Endodermal cell (in vitro differentiated cells): ENCODE results near the gene ZNF785. TPM values are rescaled to one million over a fixed set of nuclear protein-coding genes. Genes with fewer than 3 reads are reported as not detected.

Experiments used
- DNase-seq: peaks from one replicate; pipeline ENCODE4 v3.0.0-alpha.2; 2017
- H3K27ac ChIP-seq: 2 replicates; pipeline ENCODE4 v1.5.1; 2013; ENCODE audit warnings: mild to moderate bottlenecking, low read depth, low read length, moderate library complexity
- H3K27me3 ChIP-seq: 2 replicates; pipeline ENCODE4 v1.6.1; 2013; ENCODE audit warnings: mild to moderate bottlenecking, low read length, moderate library complexity; ENCODE audit not compliant: insufficient read depth, control insufficient read depth, poor library complexity, severe bottlenecking
- H3K36me3 ChIP-seq: 2 replicates; pipeline ENCODE4 v1.7.0; 2013; ENCODE audit warnings: mild to moderate bottlenecking, low read length, moderate library complexity; ENCODE audit not compliant: control insufficient read depth, insufficient read depth
- H3K4me1 ChIP-seq: one replicate; pipeline ENCODE4 v1.7.0; 2013; ENCODE audit warnings: low read length; ENCODE audit not compliant: control insufficient read depth, insufficient read depth
- H3K4me3 ChIP-seq: 2 replicates; pipeline ENCODE4 v1.5.1; 2013; ENCODE audit warnings: mild to moderate bottlenecking, low read length, moderate library complexity
- H3K9ac ChIP-seq: 2 replicates; pipeline ENCODE4 v1.6.1; 2013; ENCODE audit warnings: mild to moderate bottlenecking, low read length, moderate library complexity; ENCODE audit not compliant: poor library complexity, severe bottlenecking; ENCODE audit errors: extremely low read depth
- H3K9me3 ChIP-seq: 2 replicates; pipeline ENCODE4 v1.6.1; 2013; ENCODE audit warnings: mild to moderate bottlenecking, low read length, moderate library complexity; ENCODE audit not compliant: control insufficient read depth
- H3K27ac Mint-ChIP-seq: 2 replicates; pipeline ENCODE4 v1.8.0; 2020; ENCODE audit warnings: mixed read lengths
- H3K27me3 Mint-ChIP-seq: 2 replicates; pipeline ENCODE4 v1.8.0; 2021; ENCODE audit warnings: mild to moderate bottlenecking, mixed read lengths; ENCODE audit not compliant: insufficient read depth
- H3K36me3 Mint-ChIP-seq: 2 replicates; pipeline ENCODE4 v1.8.0; 2020; ENCODE audit warnings: low read depth, mixed read lengths
- H3K4me1 Mint-ChIP-seq: 2 replicates; pipeline ENCODE4 v1.8.0; 2020; ENCODE audit warnings: mixed read lengths
- H3K4me3 Mint-ChIP-seq: 2 replicates; pipeline ENCODE4 v1.8.0; 2020; ENCODE audit warnings: mild to moderate bottlenecking, moderate library complexity, mixed read lengths
- H3K9me3 Mint-ChIP-seq: 2 replicates; pipeline ENCODE4 v1.8.0; 2020; ENCODE audit warnings: mild to moderate bottlenecking, mixed read lengths
- WGBS, 2 experiments: methylation state at CpG; one replicate each; pipeline versions ENCODE4 v1.1.5 to v1.1.7; 2013; ENCODE audit warnings: missing lambda C conversion rate in 2 of 2, mixed read lengths in 1 of 2; ENCODE audit not compliant: insufficient coverage in 1 of 2, insufficient read length in 1 of 2; 5-methylcytosine and 5-hydroxymethylcytosine counted together
- total RNA-seq, 2 donors: library from RNA; stranded (reverse); fragmentation: NEBNext Ultra II Directional in 1 of 2; extraction: Animal tissue kit (Norgen Biotek cat#: 25700) in 1 of 2; gene quantifications; 2 replicates in 1 of 2; 3 replicates in 1 of 2; pipeline ENCODE4 v1.2.1, GENCODE V29; 2021
- TF ChIP-seq, protein P1 (sequence below): fragments of 200-600 bp; sonication (generic); conservative IDR thresholded peaks from 2 replicates; pipeline ENCODE4 v1.5.0; 2021; ENCODE audit warnings: antibody characterized with exemption, mild to moderate bottlenecking

ZNF785 gene
- total RNA-seq, 2 donors from 2014 or later = 22.5 to 24.0 TPM

DNA sequence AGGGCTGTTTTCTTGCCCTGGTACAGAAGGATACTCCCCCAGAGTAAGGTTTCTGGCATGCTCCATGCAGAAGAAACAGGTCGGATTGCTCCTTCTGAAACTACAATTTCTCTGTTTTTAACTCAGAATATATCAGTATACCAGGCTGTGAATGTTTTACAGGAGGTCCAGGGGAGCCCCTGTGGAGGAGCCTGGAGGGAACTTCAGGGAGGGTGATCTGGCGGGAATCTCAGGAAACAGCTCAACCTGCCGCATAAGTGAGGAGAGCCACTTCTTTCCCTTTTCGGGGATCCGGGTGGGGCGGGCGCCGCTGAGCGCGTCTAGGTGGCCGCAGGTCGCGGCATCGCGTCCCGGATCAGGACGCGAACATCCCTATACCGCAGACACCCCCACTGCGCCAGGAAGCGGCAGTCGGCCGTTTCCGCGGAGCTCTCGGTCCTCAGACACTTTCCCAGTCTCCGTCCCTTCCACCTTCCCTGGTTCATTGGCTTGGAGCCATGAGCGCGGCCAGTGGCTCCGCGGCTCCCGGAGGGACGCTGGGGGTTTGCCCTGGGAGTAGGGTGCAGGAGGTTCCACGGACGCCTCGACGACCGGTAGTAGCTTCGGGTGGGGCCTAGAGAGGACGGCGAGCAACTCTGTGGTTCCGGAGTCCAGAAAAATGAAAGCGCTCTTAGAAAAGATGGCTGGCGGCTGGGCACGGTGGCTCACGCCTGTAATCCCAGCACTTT, 24.2 kb downstream of the ZNF785 start:
- H3K36me3 ChIP-seq = peaks cover under 1% of the 10 kb centered on the region
- Mint-ChIP-seq H3K9me3 (no peaks in the 10 kb centered on the region), H3K4me1 (peaks cover 1% of the 10 kb centered on the region), H3K36me3 (peaks cover 2% of the 10 kb centered on the region), H3K27me3 (peaks cover 20% of the 10 kb centered on the region), H3K27ac (no peak overlapping the region), H3K4me3 (peak overlapping the region; percentile 58)
- WGBS, 2 experiments = 94% methylated on average over 31 to 46 of the region's 46 CpGs
- no peak overlapping the region for H3K4me3 ChIP-seq
- H3K9me3 ChIP-seq = no peaks in the 10 kb centered on the region
- no peak overlapping the region for H3K27ac ChIP-seq
- H3K9ac ChIP-seq = no peak overlapping the region
- no peaks in the 10 kb centered on the region for H3K27me3 ChIP-seq
- DNase-seq = peak; percentile 76
- no peaks in the 10 kb centered on the region for H3K4me1 ChIP-seq
- TF ChIP-seq, protein P1, sequence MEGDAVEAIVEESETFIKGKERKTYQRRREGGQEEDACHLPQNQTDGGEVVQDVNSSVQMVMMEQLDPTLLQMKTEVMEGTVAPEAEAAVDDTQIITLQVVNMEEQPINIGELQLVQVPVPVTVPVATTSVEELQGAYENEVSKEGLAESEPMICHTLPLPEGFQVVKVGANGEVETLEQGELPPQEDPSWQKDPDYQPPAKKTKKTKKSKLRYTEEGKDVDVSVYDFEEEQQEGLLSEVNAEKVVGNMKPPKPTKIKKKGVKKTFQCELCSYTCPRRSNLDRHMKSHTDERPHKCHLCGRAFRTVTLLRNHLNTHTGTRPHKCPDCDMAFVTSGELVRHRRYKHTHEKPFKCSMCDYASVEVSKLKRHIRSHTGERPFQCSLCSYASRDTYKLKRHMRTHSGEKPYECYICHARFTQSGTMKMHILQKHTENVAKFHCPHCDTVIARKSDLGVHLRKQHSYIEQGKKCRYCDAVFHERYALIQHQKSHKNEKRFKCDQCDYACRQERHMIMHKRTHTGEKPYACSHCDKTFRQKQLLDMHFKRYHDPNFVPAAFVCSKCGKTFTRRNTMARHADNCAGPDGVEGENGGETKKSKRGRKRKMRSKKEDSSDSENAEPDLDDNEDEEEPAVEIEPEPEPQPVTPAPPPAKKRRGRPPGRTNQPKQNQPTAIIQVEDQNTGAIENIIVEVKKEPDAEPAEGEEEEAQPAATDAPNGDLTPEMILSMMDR = no peak

DNA sequence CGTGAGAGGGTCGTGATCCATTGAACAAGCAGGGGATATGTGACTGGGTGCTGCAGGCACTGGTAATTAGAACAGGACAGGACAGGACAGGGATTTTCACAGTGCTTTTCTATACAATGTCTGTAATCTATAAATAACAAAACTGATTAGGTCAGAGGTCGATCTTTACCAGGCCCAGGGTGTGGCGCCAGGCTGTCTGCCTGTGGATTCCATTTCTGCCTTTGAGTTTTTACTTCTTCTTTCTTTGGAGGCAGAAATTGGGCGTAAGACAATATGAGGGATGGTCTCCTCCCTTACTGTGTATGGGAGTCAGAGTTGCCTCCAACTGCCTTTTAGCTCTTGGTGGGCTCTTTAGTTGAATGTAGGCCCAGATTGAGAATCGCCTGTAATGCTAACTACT, 25.8 kb downstream of the ZNF785 start:
- H3K9me3 Mint-ChIP-seq = no peaks in the 10 kb centered on the region
- Histone ChIP-seq H3K27me3 (no peaks in the 10 kb centered on the region), H3K36me3 (peaks cover 14% of the 10 kb centered on the region), H3K4me3 (no peak overlapping the region), H3K9ac (no peak overlapping the region), H3K9me3 (no peaks in the 10 kb centered on the region), H3K27ac (no peak overlapping the region), H3K4me1 (no peaks in the 10 kb centered on the region)
- 90 to 94% methylated on average over 2 to 6 of the region's 6 CpGs for WGBS, 2 experiments
- TF ChIP-seq, protein P1 = no peak
- no peak overlapping the region for H3K4me3 Mint-ChIP-seq
- peaks cover 5% of the 10 kb centered on the region for H3K4me1 Mint-ChIP-seq
- no peak for DNase-seq
- peaks cover 14% of the 10 kb centered on the region for H3K27me3 Mint-ChIP-seq
- H3K27ac Mint-ChIP-seq = no peak overlapping the region
- H3K36me3 Mint-ChIP-seq = peaks cover 11% of the 10 kb centered on the region

DNA sequence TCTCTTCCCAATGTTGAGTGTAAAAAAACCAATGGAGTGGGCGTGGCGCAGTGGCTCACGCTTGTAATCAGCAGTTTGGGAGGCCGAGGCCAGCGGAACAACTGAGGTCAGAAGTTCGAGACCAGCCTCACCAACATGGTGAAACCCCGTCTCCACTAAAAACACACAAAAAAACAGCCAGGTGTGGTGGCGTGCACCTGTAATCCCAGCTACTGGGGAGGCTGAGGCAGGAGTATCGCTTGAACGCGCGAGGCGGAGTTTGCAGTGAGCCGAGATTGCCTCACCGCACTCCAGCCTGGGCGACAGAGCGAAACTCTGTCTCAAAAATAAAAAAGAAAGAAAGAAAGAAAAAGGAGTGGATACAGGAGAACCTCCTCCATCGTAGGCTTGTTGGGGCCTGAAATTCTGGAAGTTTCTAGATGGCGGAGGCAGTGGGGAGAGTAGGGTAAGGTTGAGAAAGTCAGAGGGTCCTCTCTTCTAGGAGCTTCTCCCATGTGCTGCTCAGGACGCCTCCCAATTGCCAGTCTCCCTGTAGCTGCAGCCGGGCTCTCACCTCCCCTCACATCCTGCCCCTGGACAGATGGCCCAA, 26.6 kb downstream of the ZNF785 start:
- 90 to 93% methylated on average over 18 to 21 of the region's 21 CpGs for WGBS, 2 experiments
- peaks cover under 1% of the 10 kb centered on the region for H3K4me1 ChIP-seq
- no peaks in the 10 kb centered on the region for H3K9me3 ChIP-seq
- Mint-ChIP-seq H3K4me3 (peak overlapping the region; percentile 74), H3K4me1 (peaks cover 5% of the 10 kb centered on the region), H3K36me3 (peaks cover 18% of the 10 kb centered on the region), H3K27ac (peak overlapping the region; percentile 90), H3K9me3 (no peaks in the 10 kb centered on the region), H3K27me3 (peaks cover 14% of the 10 kb centered on the region)
- peak overlapping the region; percentile 41 for H3K4me3 ChIP-seq
- H3K36me3 ChIP-seq = peaks cover 20% of the 10 kb centered on the region
- DNase-seq = no peak
- H3K27me3 ChIP-seq = no peaks in the 10 kb centered on the region
- peak overlapping the region; percentile 94 for H3K27ac ChIP-seq
- TF ChIP-seq, protein P1 = no peak
- no peak overlapping the region for H3K9ac ChIP-seq
